Posterior vena cava (tissue), 2 donors: ENCODE measurements around the gene RNF13. TPM values are rescaled to one million over a fixed set of nuclear protein-coding genes. Genes with fewer than 3 reads are reported as not detected.
"Not testable (repeated sequence)": the region's sequence is repeated elsewhere in the genome, so short reads cannot be mapped to it uniquely, and the experiment has no call there.

Experiments used
- DNase-seq: peaks from one replicate; pipeline ENCODE4 v3.0.0-alpha.2; 2020; ENCODE audit warnings: low spot score
- intact Hi-C, 2 donors: fragments of 100-400 bp; cut with DNase I; formaldehyde crosslinking; loops; one replicate each; pipeline versions ENCODE4 v1.14.1 to v1.14.2; 2022 to 2023
- total RNA-seq, 2 donors: library from RNA; stranded (reverse); fragmentation: NEBNext Ultra II Directional; extraction: Animal tissue kit (Norgen Biotek cat#: 25700); gene quantifications; one replicate each; pipeline ENCODE4 v1.2.1, GENCODE V29; 2021
- donor health status: DM: yes; HTN: yes; CAD: no.
- donor health status: DM: yes; HTN: yes; CAD: no.

RNF13 gene
- total RNA-seq, 2 donors from 2014 or later, result 77.9 to 78.5 TPM

GRCh38 chr3:149968216-149968615, 155.2 kb downstream of the RNF13 start:
- no peak for DNase-seq
- intact Hi-C loops, result loop anchor here in 1 of 2 donors (2.0 to 10.0 kb wide), 2 partner anchors 249 to 527 kb away; no protein-coding TSS in a partner anchor

- peak; percentile 67 for DNase-seq
- intact Hi-C loops, result loop anchor here in 1 of 2 donors (2.0 to 10.0 kb wide), 2 partner anchors 247 to 525 kb away; no protein-coding TSS in a partner anchor
Measured at GRCh38 chr3:149969110-149969939, 156.3 kb downstream of the RNF13 start.

GRCh38 chr3:149969940-149970715, 157.1 kb downstream of the RNF13 start:
- intact Hi-C loops, result loop anchor here (2.0 to 10.0 kb wide), 3 partner anchors 215 to 525 kb away; no protein-coding TSS in a partner anchor
- DNase-seq, result peak; percentile 94

GRCh38 chr3:149970716-149971402, 157.8 kb downstream of the RNF13 start, which contains the start of gene PFN2:
Gene PFN2 (minus strand): TSS chr3:149970895. CDS start chr3:149970856, 39 bp downstream.
- intact Hi-C loops, result loop anchor here in 1 of 2 donors (10.0 kb wide), 1 partner anchor 214 kb away; no protein-coding TSS in a partner anchor
- peak; percentile 89 for DNase-seq

- intact Hi-C loops, result loop anchor here in 1 of 2 donors (10.0 kb wide), 1 partner anchor 213 kb away; no protein-coding TSS in a partner anchor
- peak; percentile 87 for DNase-seq
Measured at GRCh38 chr3:149971403-149972075, 158.5 kb downstream of the RNF13 start.

- intact Hi-C loops, result loop anchor here in 1 of 2 donors (10.0 kb wide), 1 partner anchor 209 kb away; no protein-coding TSS in a partner anchor
- no peak for DNase-seq
Measured at GRCh38 chr3:149975919-149976318, 162.9 kb downstream of the RNF13 start.

GRCh38 chr3:149977386-149977785, 164.4 kb downstream of the RNF13 start:
- intact Hi-C loops, result loop anchor here in 1 of 2 donors (10.0 kb wide), 1 partner anchor 207 kb away; no protein-coding TSS in a partner anchor
- no peak for DNase-seq

GRCh38 chr3:149981979-149982378, 169.0 kb downstream of the RNF13 start:
- intact Hi-C loops, DNase-seq: not testable (repeated sequence)

- DNase-seq, intact Hi-C loops: not testable (repeated sequence)
Measured at GRCh38 chr3:149983053-149983452, 170.0 kb downstream of the RNF13 start.

GRCh38 chr3:149983628-149984027, 170.6 kb downstream of the RNF13 start:
- DNase-seq, result no peak
- intact Hi-C loops, result no loop called here

- intact Hi-C loops, result no loop called here
- DNase-seq, result no peak
Measured at GRCh38 chr3:149989307-149989706, 176.3 kb downstream of the RNF13 start.

- no peak for DNase-seq
- intact Hi-C loops, result no loop called here
Measured at GRCh38 chr3:149990423-149990948, 177.5 kb downstream of the RNF13 start.

GRCh38 chr3:149992416-149993058, 179.5 kb downstream of the RNF13 start:
- intact Hi-C loops, result no loop called here
- no peak for DNase-seq

GRCh38 chr3:149998946-149999345, 185.9 kb downstream of the RNF13 start:
- DNase-seq, result no peak
- intact Hi-C loops, result no loop called here

GRCh38 chr3:149999421-149999820, 186.4 kb downstream of the RNF13 start:
- intact Hi-C loops, result no loop called here
- no peak for DNase-seq

- no peak for DNase-seq
- intact Hi-C loops, result no loop called here
Measured at GRCh38 chr3:150000641-150001040, 187.6 kb downstream of the RNF13 start.

- intact Hi-C loops, result no loop called here
- no peak for DNase-seq
Measured at GRCh38 chr3:150005243-150006112, 192.5 kb downstream of the RNF13 start.
